KMS-11 (cell line): ENCODE measurements around the gene ASPG.

Experiments used
- H2AFZ ChIP-seq: fragments of 200-600 bp; sonication (generic); 2 replicates; pipeline ENCODE4 v1.6.1; 2016; ENCODE audit warnings: antibody characterized with exemption, mixed run types, low read depth
- H3K27ac ChIP-seq: fragments of 200-600 bp; sonication (generic); 2 replicates; pipeline ENCODE4 v1.6.1; 2016; ENCODE audit warnings: mild to moderate bottlenecking, mixed run types
- H3K27me3 ChIP-seq: fragments of 200-600 bp; sonication (generic); 2 replicates; pipeline ENCODE4 v1.6.1; 2017; ENCODE audit warnings: mild to moderate bottlenecking, low read depth, mixed run types, moderate library complexity; ENCODE audit not compliant: insufficient read depth
- H3K36me3 ChIP-seq: fragments of 200-600 bp; sonication (generic); 2 replicates; pipeline ENCODE4 v1.6.1; 2017; ENCODE audit warnings: mild to moderate bottlenecking, mixed run types; ENCODE audit not compliant: insufficient read depth
- H3K4me1 ChIP-seq: fragments of 200-600 bp; sonication (generic); 2 replicates; pipeline ENCODE4 v1.6.1; 2016; ENCODE audit warnings: mild to moderate bottlenecking, low read depth, mixed run types; ENCODE audit not compliant: poor library complexity, severe bottlenecking
- H3K4me2 ChIP-seq: fragments of 200-600 bp; sonication (generic); 2 replicates; pipeline ENCODE4 v1.7.0; 2016; ENCODE audit warnings: mild to moderate bottlenecking, mixed run types
- H3K4me3 ChIP-seq: fragments of 200-600 bp; sonication (generic); IDR thresholded peaks from 2 replicates; pipeline ENCODE4 v1.6.1; 2017; ENCODE audit warnings: low read depth, low read length, mixed read lengths; ENCODE audit not compliant: insufficient read depth
- H3K79me2 ChIP-seq: fragments of 200-600 bp; sonication (generic); 2 replicates; pipeline ENCODE4 v1.6.1; 2016; ENCODE audit warnings: low read depth, mixed run types; ENCODE audit not compliant: insufficient read depth
- H3K9ac ChIP-seq: fragments of 200-600 bp; sonication (generic); 2 replicates; pipeline ENCODE4 v1.6.1; 2016; ENCODE audit warnings: mild to moderate bottlenecking, mixed run types
- H4K20me1 ChIP-seq: fragments of 200-600 bp; sonication (generic); 2 replicates; pipeline ENCODE4 v1.6.1; 2016; ENCODE audit warnings: mild to moderate bottlenecking, mixed run types; ENCODE audit not compliant: insufficient read depth
- CTCF ChIP-seq: fragments of 200-600 bp; sonication (generic); conservative IDR thresholded peaks from 2 replicates; pipeline ENCODE4 v1.6.1; 2017; ENCODE audit warnings: low read depth, mild to moderate bottlenecking, antibody characterized with exemption, low read length, moderate library complexity, mixed read lengths

Gene ASPG

GRCh38 chr14:104147346-104148125 is 62.0 kb downstream of the ASPG start:
- no peaks in the 10 kb centered on the region for H3K36me3 ChIP-seq
- no peaks in the 10 kb centered on the region for H4K20me1 ChIP-seq
- H3K4me3 ChIP-seq: no peak overlapping the region
- peaks cover 24% of the 10 kb centered on the region; the same call in 1 of the 2 replicates for H3K27me3 ChIP-seq
- H3K27ac ChIP-seq: no peak overlapping the region
- no peak overlapping the region for H2AFZ ChIP-seq
- H3K9ac ChIP-seq: no peak overlapping the region
- H3K79me2 ChIP-seq: no peaks in the 10 kb centered on the region
- no peak overlapping the region for H3K4me2 ChIP-seq
- H3K4me1 ChIP-seq: no peaks in the 10 kb centered on the region
- no peak for TF ChIP-seq CTCF

GRCh38 chr14:104148433-104149277 is 63.2 kb downstream of the ASPG start:
- no peak for TF ChIP-seq CTCF
- H4K20me1 ChIP-seq: no peaks in the 10 kb centered on the region
- H3K36me3 ChIP-seq: no peaks in the 10 kb centered on the region
- H3K27me3 ChIP-seq: peaks cover 16% of the 10 kb centered on the region; the same call in 1 of the 2 replicates
- H3K4me3 ChIP-seq: no peak overlapping the region
- no peaks in the 10 kb centered on the region for H3K4me1 ChIP-seq
- no peak overlapping the region for H3K9ac ChIP-seq
- no peak overlapping the region for H3K4me2 ChIP-seq
- no peaks in the 10 kb centered on the region for H3K79me2 ChIP-seq
- no peak overlapping the region for H2AFZ ChIP-seq
- H3K27ac ChIP-seq: no peak overlapping the region

- no peak overlapping the region for H3K27ac ChIP-seq
- no peaks in the 10 kb centered on the region for H3K4me1 ChIP-seq
- no peak overlapping the region for H3K9ac ChIP-seq
- no peaks in the 10 kb centered on the region for H3K36me3 ChIP-seq
- no peak overlapping the region for H3K4me3 ChIP-seq
- H3K4me2 ChIP-seq: no peak overlapping the region
- no peak for TF ChIP-seq CTCF
- H3K79me2 ChIP-seq: no peaks in the 10 kb centered on the region
- no peaks in the 10 kb centered on the region for H4K20me1 ChIP-seq
- peaks cover 15% of the 10 kb centered on the region; the same call in 1 of the 2 replicates for H3K27me3 ChIP-seq
- H2AFZ ChIP-seq: no peak overlapping the region
Measured at GRCh38 chr14:104149278-104149595, 63.7 kb downstream of the ASPG start.

- H3K27ac ChIP-seq: no peak overlapping the region
- no peaks in the 10 kb centered on the region for H3K36me3 ChIP-seq
- H3K79me2 ChIP-seq: no peaks in the 10 kb centered on the region
- no peak overlapping the region for H2AFZ ChIP-seq
- no peak for TF ChIP-seq CTCF
- H3K4me1 ChIP-seq: no peaks in the 10 kb centered on the region
- no peak overlapping the region for H3K9ac ChIP-seq
- peaks cover 12% of the 10 kb centered on the region; the same call in 1 of the 2 replicates for H3K27me3 ChIP-seq
- no peak overlapping the region for H3K4me3 ChIP-seq
- H3K4me2 ChIP-seq: no peak overlapping the region
- H4K20me1 ChIP-seq: no peaks in the 10 kb centered on the region
Measured at GRCh38 chr14:104149617-104150135, 64.2 kb downstream of the ASPG start.
